Ureter (tissue), 1 donor: ENCODE data around the gene LANCL1. TPM values are rescaled to one million over a fixed set of nuclear protein-coding genes. Genes with fewer than 3 reads are reported as not detected.

Experiments
- DNase-seq: peaks from one replicate; pipeline ENCODE4 v3.0.0-alpha.2; 2020; ENCODE audit warnings: low spot score
- total RNA-seq: library from RNA; stranded (reverse); gene quantifications from one replicate; pipeline ENCODE4 v1.2.4, GENCODE V29; 2023
- donor health status: DM: yes; HTN: yes; CAD: no.

The LANCL1 gene
- total RNA-seq, 1 donor from 2014 or later, result 57.5 TPM

- no peak for DNase-seq
Observed at GRCh38 chr2:210392469-210392881, 84.1 kb downstream of the LANCL1 start.

GRCh38 chr2:210389856-210390255, 86.7 kb downstream of the LANCL1 start:
- no peak for DNase-seq

- DNase-seq, result no peak
Observed at GRCh38 chr2:210388148-210388547, 88.4 kb downstream of the LANCL1 start.

GRCh38 chr2:210387074-210387473, 89.5 kb downstream of the LANCL1 start:
- DNase-seq, result no peak

Other genes starting within 250 kb of the LANCL1 start
- gene MYL1, start 161.6 kb downstream of the LANCL1 start, total RNA-seq, result 0.42 TPM
- gene CPS1, start 79.8 kb upstream of the LANCL1 start, total RNA-seq, result 3.9 TPM